Mucosa of descending colon (tissue), 3 donors: ENCODE results near the gene SERPINB13. TPM values are rescaled to one million over a fixed set of nuclear protein-coding genes. Genes with fewer than 3 reads are reported as not detected.

Source experiments
- ATAC-seq: fragments of 200-7000 bp; cut with Tn5 transposase; one replicate; pipeline ENCODE4 v1.9.1; 2020; ENCODE audit warnings: mild to moderate bottlenecking, moderate library complexity
- DNase-seq, 3 donors: peaks; one replicate each; pipeline ENCODE4 v3.0.0-alpha.2; 2020
- H3K36me3 ChIP-seq: fragments of 200-600 bp; one replicate; pipeline ENCODE4 v1.8.0; 2021; ENCODE audit warnings: low read depth, mild to moderate bottlenecking
- H3K4me1 ChIP-seq: fragments of 200-600 bp; one replicate; pipeline ENCODE4 v1.8.0; 2021; ENCODE audit warnings: low read depth, mild to moderate bottlenecking
- H3K4me3 ChIP-seq: fragments of 200-600 bp; one replicate; pipeline ENCODE4 v1.8.0; 2021; ENCODE audit warnings: mild to moderate bottlenecking
- H3K9me3 ChIP-seq: fragments of 200-600 bp; one replicate; pipeline ENCODE4 v1.8.0; 2021; ENCODE audit warnings: mild to moderate bottlenecking
- intact Hi-C, 2 donors: fragments of 100-400 bp; cut with DNase I in 1 of 2; cut with micrococcal nuclease in 1 of 2; formaldehyde crosslinking; loops; one replicate each; pipeline versions ENCODE4 v1.11.0 to v1.11.1; 2022; cut with DNase I, micrococcal nuclease
- total RNA-seq, 3 donors: library from RNA; stranded (reverse); fragmentation: NEBNext Ultra II Directional in 2 of 3; extraction: Animal tissue kit (Norgen Biotek cat#: 25700) in 2 of 3; gene quantifications; one replicate each; pipeline versions ENCODE4 v1.2.1 to v1.2.4, GENCODE V29; 2021 to 2023
- TF ChIP-seq, protein P1 (sequence below): fragments of 200-600 bp; IDR thresholded peaks from one replicate; pipeline ENCODE4 v1.8.0; 2022; ENCODE audit warnings: antibody characterized with exemption, mild to moderate bottlenecking
- donor health status: DM: no; HTN: no; CAD: no; lungs with moderate emphysema.
- donor health status: DM: no; HTN: no; CAD: no.
- donor health status: DM: no; HTN: yes; CAD: no.

SERPINB13 gene
- total RNA-seq, 3 donors from 2014 or later, result not detected

GRCh38 chr18:63575681-63576080 is 11.5 kb upstream of the SERPINB13 start:
- intact Hi-C loops, result loop anchor here in 1 of 2 donors (10.0 kb wide), 1 partner anchor 51 kb away; no protein-coding TSS in a partner anchor
- Histone ChIP-seq H3K9me3 (no peaks in the 10 kb centered on the region), H3K4me1 (no peaks in the 10 kb centered on the region), H3K4me3 (no peak overlapping the region), H3K36me3 (no peaks in the 10 kb centered on the region)
- DNase-seq, result no peak
- ATAC-seq, result no peak
- TF ChIP-seq, protein P1, sequence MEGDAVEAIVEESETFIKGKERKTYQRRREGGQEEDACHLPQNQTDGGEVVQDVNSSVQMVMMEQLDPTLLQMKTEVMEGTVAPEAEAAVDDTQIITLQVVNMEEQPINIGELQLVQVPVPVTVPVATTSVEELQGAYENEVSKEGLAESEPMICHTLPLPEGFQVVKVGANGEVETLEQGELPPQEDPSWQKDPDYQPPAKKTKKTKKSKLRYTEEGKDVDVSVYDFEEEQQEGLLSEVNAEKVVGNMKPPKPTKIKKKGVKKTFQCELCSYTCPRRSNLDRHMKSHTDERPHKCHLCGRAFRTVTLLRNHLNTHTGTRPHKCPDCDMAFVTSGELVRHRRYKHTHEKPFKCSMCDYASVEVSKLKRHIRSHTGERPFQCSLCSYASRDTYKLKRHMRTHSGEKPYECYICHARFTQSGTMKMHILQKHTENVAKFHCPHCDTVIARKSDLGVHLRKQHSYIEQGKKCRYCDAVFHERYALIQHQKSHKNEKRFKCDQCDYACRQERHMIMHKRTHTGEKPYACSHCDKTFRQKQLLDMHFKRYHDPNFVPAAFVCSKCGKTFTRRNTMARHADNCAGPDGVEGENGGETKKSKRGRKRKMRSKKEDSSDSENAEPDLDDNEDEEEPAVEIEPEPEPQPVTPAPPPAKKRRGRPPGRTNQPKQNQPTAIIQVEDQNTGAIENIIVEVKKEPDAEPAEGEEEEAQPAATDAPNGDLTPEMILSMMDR, result no peak

GRCh38 chr18:63578357-63578958 is 8.7 kb upstream of the SERPINB13 start:
- H3K4me3 ChIP-seq, result no peak overlapping the region
- no peaks in the 10 kb centered on the region for H3K4me1 ChIP-seq
- TF ChIP-seq, protein P1, result no peak
- H3K36me3 ChIP-seq, result no peaks in the 10 kb centered on the region
- intact Hi-C loops, result loop anchor here (2.0 to 10.0 kb wide), 2 partner anchors 54 to 60 kb away; no protein-coding TSS in a partner anchor
- H3K9me3 ChIP-seq, result no peaks in the 10 kb centered on the region
- ATAC-seq (no peak), DNase-seq (peak in 1 of 3 donors; percentile 43)

DNA sequence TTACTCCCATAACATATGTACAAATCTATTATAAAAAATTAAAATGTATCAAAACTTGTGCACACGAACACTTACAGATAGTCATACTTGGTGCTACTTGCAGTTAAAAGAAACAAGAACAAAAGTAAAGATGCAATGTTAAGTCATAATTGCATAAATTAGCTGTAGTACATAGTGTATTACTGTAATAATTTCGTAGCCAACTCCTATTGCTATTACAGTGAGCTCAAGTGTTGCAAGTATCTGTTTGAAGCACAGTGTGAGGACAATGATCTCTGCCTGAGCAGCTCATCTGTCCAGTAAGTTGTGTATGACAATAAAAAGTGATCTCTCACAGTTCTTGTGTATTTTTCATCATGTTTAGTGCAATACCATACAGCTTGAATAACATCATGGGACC is 7.5 kb upstream of the SERPINB13 start:
- ATAC-seq, result no peak
- H3K9me3 ChIP-seq, result no peaks in the 10 kb centered on the region
- intact Hi-C loops, result loop anchor here (2.0 to 10.0 kb wide), 2 partner anchors 55 to 61 kb away; no protein-coding TSS in a partner anchor
- no peaks in the 10 kb centered on the region for H3K36me3 ChIP-seq
- H3K4me3 ChIP-seq, result no peak overlapping the region
- H3K4me1 ChIP-seq, result no peaks in the 10 kb centered on the region
- DNase-seq, result no peak
- TF ChIP-seq, protein P1, result no peak

- TF ChIP-seq, protein P1, result no peak
- DNase-seq (no peak), ATAC-seq (no peak)
- Histone ChIP-seq H3K36me3 (no peaks in the 10 kb centered on the region), H3K4me1 (no peaks in the 10 kb centered on the region), H3K9me3 (no peaks in the 10 kb centered on the region), H3K4me3 (no peak overlapping the region)
- intact Hi-C loops, result no loop called here
Measured at GRCh38 chr18:63585988-63586387, 1.2 kb upstream of the SERPINB13 start.

DNA sequence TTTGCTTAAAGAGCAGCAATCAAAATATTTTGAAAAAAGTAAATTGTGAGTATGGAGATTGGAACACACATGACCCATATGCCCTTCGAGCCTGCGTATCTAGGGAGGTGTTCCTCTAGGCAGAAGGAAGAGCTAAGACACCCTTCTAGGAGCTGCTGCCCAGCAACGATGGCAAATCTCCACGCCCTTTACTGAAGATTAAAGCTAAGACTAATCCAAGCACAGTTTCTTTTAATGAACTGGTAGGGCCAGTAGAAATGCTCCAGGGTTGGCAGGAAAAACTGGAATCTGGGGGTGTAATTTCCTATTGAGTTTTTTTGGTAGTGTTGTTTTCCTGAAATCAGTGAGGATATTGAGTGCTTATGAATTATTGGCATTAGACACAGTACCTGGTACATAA is 712 bp upstream of the SERPINB13 start:
- ATAC-seq (no peak), DNase-seq (no peak)
- TF ChIP-seq, protein P1, result no peak
- H3K4me1 ChIP-seq, result no peaks in the 10 kb centered on the region
- H3K9me3 ChIP-seq, result no peaks in the 10 kb centered on the region
- intact Hi-C loops, result no loop called here
- no peak overlapping the region for H3K4me3 ChIP-seq
- H3K36me3 ChIP-seq, result no peaks in the 10 kb centered on the region
